PFSK-1 (cell line): ENCODE data around the gene BICDL1.

ENCODE experiments used
- FOXP2 ChIP-seq: optimal IDR thresholded peaks from 2 replicates; pipeline ENCODE3; 2011; ENCODE audit warnings: borderline replicate concordance, control low read depth, inconsistent platforms; ENCODE audit not compliant: insufficient read depth; ENCODE audit errors: extremely low read length, extremely low read depth
- POLR2AphosphoS5 ChIP-seq: IDR thresholded peaks from 2 replicates; pipeline ENCODE4 v1.6.1; 2012; ENCODE audit warnings: low read depth, mild to moderate bottlenecking, control low read depth, low read length, moderate library complexity
- SIN3A ChIP-seq: IDR thresholded peaks from 2 replicates; pipeline ENCODE4 v1.6.1; 2012; ENCODE audit warnings: mild to moderate bottlenecking, low read length, moderate library complexity, borderline replicate concordance; ENCODE audit not compliant: insufficient read depth
- TAF1 ChIP-seq: IDR thresholded peaks from 2 replicates; pipeline ENCODE4 v1.6.1; 2012; ENCODE audit warnings: low read length, control low read depth, borderline replicate concordance; ENCODE audit not compliant: insufficient read depth
- TF ChIP-seq, protein P1 (sequence below), 2 experiments: IDR thresholded peaks; 2 replicates each; pipeline versions ENCODE4 v1.6.1 to v1.8.0; 2011 to 2012; ENCODE audit warnings: low read depth in 2 of 2, low read length in 2 of 2, control low read depth in 1 of 2, inconsistent platforms in 1 of 2, mild to moderate bottlenecking in 1 of 2, moderate library complexity in 1 of 2; ENCODE audit not compliant: insufficient read depth in 1 of 2

- TF ChIP-seq, protein P1, sequence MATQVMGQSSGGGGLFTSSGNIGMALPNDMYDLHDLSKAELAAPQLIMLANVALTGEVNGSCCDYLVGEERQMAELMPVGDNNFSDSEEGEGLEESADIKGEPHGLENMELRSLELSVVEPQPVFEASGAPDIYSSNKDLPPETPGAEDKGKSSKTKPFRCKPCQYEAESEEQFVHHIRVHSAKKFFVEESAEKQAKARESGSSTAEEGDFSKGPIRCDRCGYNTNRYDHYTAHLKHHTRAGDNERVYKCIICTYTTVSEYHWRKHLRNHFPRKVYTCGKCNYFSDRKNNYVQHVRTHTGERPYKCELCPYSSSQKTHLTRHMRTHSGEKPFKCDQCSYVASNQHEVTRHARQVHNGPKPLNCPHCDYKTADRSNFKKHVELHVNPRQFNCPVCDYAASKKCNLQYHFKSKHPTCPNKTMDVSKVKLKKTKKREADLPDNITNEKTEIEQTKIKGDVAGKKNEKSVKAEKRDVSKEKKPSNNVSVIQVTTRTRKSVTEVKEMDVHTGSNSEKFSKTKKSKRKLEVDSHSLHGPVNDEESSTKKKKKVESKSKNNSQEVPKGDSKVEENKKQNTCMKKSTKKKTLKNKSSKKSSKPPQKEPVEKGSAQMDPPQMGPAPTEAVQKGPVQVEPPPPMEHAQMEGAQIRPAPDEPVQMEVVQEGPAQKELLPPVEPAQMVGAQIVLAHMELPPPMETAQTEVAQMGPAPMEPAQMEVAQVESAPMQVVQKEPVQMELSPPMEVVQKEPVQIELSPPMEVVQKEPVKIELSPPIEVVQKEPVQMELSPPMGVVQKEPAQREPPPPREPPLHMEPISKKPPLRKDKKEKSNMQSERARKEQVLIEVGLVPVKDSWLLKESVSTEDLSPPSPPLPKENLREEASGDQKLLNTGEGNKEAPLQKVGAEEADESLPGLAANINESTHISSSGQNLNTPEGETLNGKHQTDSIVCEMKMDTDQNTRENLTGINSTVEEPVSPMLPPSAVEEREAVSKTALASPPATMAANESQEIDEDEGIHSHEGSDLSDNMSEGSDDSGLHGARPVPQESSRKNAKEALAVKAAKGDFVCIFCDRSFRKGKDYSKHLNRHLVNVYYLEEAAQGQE (IDR thresholded peaks at IDR 0.05; ENCODE audit: insufficient read depth in 1 of 2, low read depth in 2 of 2, low read length in 2 of 2): no peak
- TF ChIP-seq TAF1 (no peak), POLR2AphosphoS5 (no peak), SIN3A (no peak), FOXP2 (no peak)
Observed at GRCh38 chr12:120062976-120063579, 74.0 kb downstream of the BICDL1 start.
